HFFc6 (cell line): ENCODE data around the gene HSPA12A. TPM values are rescaled to one million over a fixed set of nuclear protein-coding genes. Genes with fewer than 3 reads are reported as not detected.
A peak's percentile ranks its signal among the peaks of the same experiment; 100 is the strongest.

Experiments used
- DNase-seq: peaks from one replicate; pipeline ENCODE4 v3.0.0-alpha.2; 2018
- H3K27ac Mint-ChIP-seq: 2 replicates; pipeline ENCODE4 v1.8.0; 2020; ENCODE audit warnings: mild to moderate bottlenecking, mixed read lengths
- H3K27me3 Mint-ChIP-seq: 2 replicates; pipeline ENCODE4 v1.8.0; 2021; ENCODE audit warnings: mild to moderate bottlenecking, moderate library complexity, mixed read lengths; ENCODE audit not compliant: insufficient read depth
- H3K36me3 Mint-ChIP-seq: 2 replicates; pipeline ENCODE4 v1.8.0; 2021; ENCODE audit warnings: low read depth, mixed read lengths
- H3K4me1 Mint-ChIP-seq: 2 replicates; pipeline ENCODE4 v1.8.0; 2020; ENCODE audit warnings: low read depth, mixed read lengths
- H3K4me3 Mint-ChIP-seq: 2 replicates; pipeline ENCODE4 v1.8.0; 2020; ENCODE audit warnings: mild to moderate bottlenecking, moderate library complexity, mixed read lengths
- H3K9me3 Mint-ChIP-seq: 2 replicates; pipeline ENCODE4 v1.8.0; 2020; ENCODE audit warnings: mild to moderate bottlenecking, mixed read lengths
- CTCF ChIP-seq: fragments of 200-600 bp; sonication (generic); IDR thresholded peaks from 2 replicates; pipeline ENCODE4 v1.5.0; 2021; ENCODE audit warnings: antibody characterized with exemption, mild to moderate bottlenecking
- total RNA-seq, 6 experiments: library from RNA; stranded (reverse); fragmentation: NEBNext Ultra II Directional; extraction: Animal tissue kit (Norgen Biotek cat#: 25700); gene quantifications; 2 replicates in 1 of 6; 3 replicates in 5 of 6; pipeline ENCODE4 v1.2.3, GENCODE V29; 2021

HSPA12A gene
- total RNA-seq, 6 experiments from 2014 or later, result 16.6 to 19.4 (median 17.7) TPM

GRCh38 chr10:116748041-116748440, 5.7 kb upstream of the HSPA12A start:
- TF ChIP-seq CTCF, result no peak
- Mint-ChIP-seq H3K9me3 (no peaks in the 10 kb centered on the region), H3K27me3 (no peaks in the 10 kb centered on the region; the same call in 1 of the 2 replicates), H3K4me3 (no peak overlapping the region), H3K27ac (peak overlapping the region; percentile 65), H3K36me3 (no peaks in the 10 kb centered on the region), H3K4me1 (peaks cover 34% of the 10 kb centered on the region)
- peak; percentile 67 for DNase-seq

- Mint-ChIP-seq H3K36me3 (no peaks in the 10 kb centered on the region), H3K9me3 (no peaks in the 10 kb centered on the region), H3K4me1 (peaks cover 29% of the 10 kb centered on the region), H3K27ac (no peak overlapping the region), H3K27me3 (no peaks in the 10 kb centered on the region; the same call in 1 of the 2 replicates), H3K4me3 (no peak overlapping the region)
- no peak for TF ChIP-seq CTCF
- no peak for DNase-seq
Measured at GRCh38 chr10:116747325-116747724, 5.0 kb upstream of the HSPA12A start.

GRCh38 chr10:116744885-116745284, 2.5 kb upstream of the HSPA12A start:
- Mint-ChIP-seq H3K36me3 (no peaks in the 10 kb centered on the region), H3K27me3 (peaks cover 2% of the 10 kb centered on the region), H3K27ac (no peak overlapping the region), H3K4me3 (no peak overlapping the region), H3K4me1 (peaks cover 32% of the 10 kb centered on the region), H3K9me3 (no peaks in the 10 kb centered on the region)
- no peak for DNase-seq
- TF ChIP-seq CTCF, result no peak

GRCh38 chr10:116744163-116744753, 1.9 kb upstream of the HSPA12A start:
- Mint-ChIP-seq H3K4me1 (peaks cover 32% of the 10 kb centered on the region), H3K36me3 (no peaks in the 10 kb centered on the region), H3K27me3 (peaks cover 2% of the 10 kb centered on the region), H3K4me3 (no peak overlapping the region), H3K9me3 (no peaks in the 10 kb centered on the region), H3K27ac (no peak overlapping the region)
- no peak for TF ChIP-seq CTCF
- no peak for DNase-seq

GRCh38 chr10:116743266-116744064, 1.1 kb upstream of the HSPA12A start:
- Mint-ChIP-seq H3K27me3 (peaks cover 2% of the 10 kb centered on the region), H3K36me3 (no peaks in the 10 kb centered on the region), H3K4me3 (peak overlapping the region; percentile 71), H3K4me1 (peaks cover 30% of the 10 kb centered on the region), H3K27ac (peak overlapping the region; percentile 51; the same call in 1 of the 2 replicates), H3K9me3 (no peaks in the 10 kb centered on the region)
- TF ChIP-seq CTCF, result no peak; the same call in 1 of the 2 replicates
- no peak for DNase-seq
